ENCODE results near the gene SNCB.
"Not testable (repeated sequence)": the region's sequence is repeated elsewhere in the genome, so short reads cannot be mapped to it uniquely, and the experiment has no call there.

The SNCB gene

DNA sequence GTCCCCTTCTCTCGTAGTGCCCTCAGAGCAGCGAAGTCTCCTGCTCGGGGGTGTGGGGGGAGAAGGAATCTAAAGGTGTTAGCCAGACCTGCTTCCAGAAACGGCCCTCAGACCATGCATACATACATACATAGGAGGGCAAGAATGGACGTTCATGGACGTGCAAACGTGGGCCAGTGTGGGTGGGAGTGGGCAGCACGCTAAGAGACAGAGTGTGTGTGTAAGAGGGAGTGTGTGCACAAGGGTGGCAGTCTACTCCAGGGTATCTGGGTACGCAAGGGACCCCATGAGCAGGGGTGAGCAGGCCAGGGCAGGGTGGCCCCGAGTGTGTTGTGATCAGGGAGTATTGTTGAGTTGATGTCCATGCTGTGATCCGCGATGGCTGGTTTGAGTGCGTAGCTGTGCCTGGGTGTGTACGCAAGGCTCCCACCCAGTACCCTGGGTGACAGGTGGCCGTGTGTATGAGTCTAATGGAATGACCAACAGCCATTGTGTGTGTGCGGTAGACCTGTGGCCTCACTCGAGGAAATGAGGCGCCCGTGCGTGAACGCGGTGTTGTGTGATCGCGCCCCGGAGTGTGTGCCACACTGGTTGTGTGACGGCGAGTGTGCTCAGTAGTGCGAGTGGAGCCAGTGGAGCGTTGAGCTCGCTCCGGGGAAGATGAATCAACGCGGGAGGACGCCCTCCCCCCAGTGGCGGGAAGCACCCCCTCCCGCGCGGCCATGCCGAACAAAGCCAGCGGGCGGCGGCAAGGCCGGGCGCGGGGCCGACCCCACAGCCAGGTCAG is 21.2 kb downstream of the SNCB start:
- intact Hi-C loops (cut with DNase I) = no loop called here
- peak in 3 of 10 donors; percentile 42 to 90 (median 81) for DNase-seq

DNA sequence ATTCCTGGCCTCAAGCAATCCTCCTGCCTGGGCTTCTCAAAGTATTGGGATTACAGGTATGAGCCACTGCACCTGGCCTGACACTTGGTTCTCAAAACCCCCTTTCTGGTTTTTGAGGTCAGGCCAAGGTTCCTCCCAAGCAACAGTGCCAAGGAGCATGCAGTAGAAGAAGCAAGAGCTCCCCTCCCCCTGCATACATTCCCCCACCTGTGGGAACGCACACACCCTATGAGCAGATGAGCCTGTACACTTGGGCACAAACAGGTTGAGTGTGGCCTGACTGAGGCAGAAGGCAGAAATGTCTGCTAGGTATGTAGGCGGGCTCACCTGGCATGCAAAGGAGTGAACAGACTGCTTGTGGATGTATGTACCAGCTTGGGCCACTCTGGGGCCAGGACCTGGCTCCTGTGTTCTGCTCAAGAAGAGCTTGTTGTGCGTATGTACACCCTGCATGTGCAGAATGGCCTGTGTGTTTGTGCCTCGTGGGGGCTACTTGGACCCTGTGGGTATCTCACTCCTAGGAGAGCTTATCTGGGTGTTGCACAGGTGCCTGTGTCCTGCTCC is 22.1 kb downstream of the SNCB start:
- DNase-seq = peak in 1 of 10 donors; percentile 79
- intact Hi-C loops (cut with DNase I) = no loop called here

DNA sequence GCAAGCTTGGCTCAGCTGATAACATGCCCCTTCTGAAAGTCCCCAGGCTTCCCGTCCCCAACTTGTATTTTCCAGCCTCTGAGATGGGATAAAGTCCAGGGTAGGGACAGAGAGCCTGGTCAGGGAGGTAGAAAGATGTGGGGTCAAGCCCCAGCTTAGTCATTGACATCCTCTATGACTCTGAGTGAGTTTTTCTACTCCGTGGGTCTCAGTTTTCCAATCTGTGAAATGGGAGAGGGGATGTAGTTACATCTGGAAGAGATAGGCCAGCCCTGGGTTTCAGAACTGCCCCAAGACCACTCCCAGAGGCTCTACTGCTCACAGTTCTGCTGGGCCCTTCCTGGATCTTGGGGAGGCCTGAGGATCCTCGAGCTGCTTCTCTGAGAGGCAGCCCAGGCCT is 23.5 kb downstream of the SNCB start:
- intact Hi-C loops (cut with DNase I) = no loop called here
- DNase-seq = no peak

DNA sequence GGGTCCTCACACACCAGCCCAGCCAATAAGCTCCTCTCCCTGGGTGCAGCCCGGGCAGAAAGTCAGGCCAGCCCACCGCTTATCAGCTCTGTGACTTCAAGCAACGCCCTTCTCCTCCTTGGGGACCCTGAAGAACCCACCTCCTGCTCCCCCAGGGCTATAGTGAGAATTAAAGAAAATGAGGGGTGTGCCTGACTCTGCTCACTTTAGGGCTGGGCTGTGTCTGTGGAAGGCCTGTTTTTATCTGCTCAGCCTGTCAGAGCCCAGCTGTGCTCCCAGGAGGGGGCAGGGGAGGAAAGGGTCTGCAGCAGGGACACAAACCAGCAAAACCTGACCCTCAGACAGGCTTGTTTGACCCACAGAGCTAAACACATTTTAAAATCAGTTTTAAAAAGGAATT is 24.3 kb downstream of the SNCB start:
- no peak for DNase-seq
- intact Hi-C loops (cut with DNase I) = no loop called here

DNA sequence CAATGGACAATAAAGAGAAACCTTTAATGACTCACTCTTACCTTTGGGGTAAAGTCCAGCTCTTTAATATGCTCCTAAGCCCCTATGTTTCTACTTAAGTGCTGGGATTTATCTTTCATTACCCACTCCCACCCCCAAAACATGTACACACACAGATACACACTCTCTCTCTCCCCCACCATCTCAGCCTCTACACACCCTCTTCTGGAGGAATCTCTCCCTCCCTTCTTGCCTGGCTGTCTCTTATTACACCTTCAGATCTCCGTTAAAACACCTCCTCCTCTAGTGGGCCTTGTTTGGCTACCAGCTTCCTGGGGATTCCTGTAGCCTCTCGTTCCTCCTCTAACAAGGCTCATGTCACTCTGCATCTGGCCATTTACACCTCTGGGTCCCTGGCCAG is 27.2 kb downstream of the SNCB start:
- DNase-seq = no peak
- intact Hi-C loops (cut with DNase I) = no loop called here

DNA sequence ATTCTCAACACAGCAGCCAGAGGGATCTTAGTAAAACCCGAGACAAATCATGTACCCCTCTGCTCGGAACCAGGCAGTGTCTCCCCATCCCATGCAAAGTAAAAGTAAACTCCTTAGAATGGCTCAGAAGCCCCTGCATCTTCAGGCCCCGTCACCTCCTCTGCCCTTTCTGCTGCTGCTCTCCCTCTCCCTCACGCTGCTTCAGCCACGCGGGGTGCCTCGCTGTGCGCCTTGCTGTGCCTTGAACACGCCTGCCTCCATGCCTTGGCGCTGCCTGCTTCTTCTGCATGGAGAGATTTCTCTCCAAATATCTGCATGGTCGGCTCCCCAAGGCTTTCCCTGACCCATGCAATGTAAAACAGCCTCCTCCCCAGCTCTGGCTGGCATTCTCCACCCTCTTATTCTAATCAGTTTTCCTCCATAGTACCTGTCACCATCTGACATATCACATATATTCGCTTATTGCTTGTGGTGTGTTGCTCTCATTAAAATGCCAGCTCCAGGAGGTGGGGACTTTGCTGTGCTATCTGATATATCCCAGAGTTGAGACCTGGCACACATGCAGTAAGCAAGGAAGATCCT is 28.3 kb downstream of the SNCB start:
- DNase-seq = peak in 2 of 10 donors; percentile 59 to 86
- intact Hi-C loops (cut with DNase I) = no loop called here

DNA sequence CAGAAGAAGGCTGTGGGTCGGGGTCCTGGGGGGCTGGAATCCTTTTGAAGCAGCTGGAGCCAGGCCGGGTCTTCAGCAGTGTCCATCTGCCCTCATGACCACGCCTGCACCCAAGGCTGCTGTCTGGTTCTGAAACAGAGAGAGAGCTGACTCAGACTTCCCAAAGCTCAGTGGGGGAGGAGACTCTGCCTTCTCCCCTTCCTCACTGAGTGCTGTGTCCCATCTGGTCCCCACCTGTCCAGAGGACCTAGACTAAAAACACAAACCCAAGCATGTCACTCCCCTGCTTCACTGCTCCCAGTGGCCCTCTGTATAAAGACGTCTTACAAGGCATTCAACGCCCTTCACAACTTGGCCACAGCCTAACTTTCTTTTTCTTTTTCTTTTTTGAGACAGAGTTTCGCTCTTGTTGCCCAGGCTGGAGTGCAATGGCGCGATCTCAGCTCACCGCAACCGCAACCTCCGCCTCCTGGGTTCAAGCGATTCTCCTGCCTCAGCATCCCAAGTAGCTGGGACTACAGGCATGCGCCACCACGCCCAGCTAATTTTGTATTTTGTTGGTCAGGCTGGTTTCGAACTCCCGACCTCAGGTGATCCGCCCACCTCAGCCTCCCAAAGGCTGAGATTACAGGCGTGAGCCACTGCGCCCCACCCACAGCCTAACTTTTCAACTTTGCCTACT is 30.4 kb downstream of the SNCB start:
- intact Hi-C loops (cut with DNase I); DNase-seq: not testable (repeated sequence)

DNA sequence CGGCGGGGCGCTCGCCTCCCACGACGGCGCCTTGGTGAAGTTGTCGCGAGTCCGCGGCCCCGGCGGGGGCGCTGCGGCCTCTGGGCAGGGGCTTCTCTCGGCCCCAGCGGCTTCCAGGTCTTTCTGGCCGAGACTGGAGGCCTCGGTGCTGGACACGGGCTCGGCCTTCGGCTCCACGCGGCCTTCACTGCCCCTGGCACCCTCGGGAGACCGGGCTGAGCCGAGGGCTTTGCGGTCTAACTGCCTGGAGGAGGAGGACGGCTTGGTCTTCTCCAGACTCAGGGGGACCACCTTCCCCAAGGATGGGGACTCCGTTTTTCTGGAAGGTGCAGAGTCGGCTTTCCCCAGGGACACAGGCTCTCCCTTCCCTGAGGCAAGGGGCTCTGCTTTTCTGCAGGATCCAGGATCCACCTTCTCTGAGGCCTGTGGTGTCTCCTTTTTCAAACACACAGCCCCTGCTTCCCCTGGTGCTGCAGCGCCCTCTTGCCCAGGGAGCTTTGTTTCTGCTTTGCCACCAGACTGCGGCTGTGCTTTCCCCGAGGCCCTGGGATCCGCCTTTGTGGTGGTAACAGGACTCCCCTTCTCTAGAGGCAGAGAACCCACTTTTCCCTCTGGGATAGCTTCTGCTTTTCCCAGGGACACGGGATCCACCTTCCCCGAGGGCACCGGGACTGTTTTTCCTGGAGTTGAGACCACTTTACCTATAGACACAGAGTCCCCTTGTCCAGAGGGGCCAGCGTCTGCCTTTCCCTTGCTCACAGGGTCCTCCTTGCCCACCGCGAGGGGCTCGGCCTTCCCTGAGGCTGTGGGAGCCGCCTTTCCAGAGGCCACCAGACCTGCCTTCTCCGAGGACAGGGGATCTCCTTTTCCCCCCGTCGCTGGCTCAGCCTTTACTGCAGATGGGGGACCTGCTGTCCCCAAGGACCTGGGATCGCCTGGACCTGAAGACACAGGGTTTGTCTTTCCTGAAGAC is 32.6 kb downstream of the SNCB start:
- DNase-seq = peak in 1 of 10 donors; percentile 84

DNA sequence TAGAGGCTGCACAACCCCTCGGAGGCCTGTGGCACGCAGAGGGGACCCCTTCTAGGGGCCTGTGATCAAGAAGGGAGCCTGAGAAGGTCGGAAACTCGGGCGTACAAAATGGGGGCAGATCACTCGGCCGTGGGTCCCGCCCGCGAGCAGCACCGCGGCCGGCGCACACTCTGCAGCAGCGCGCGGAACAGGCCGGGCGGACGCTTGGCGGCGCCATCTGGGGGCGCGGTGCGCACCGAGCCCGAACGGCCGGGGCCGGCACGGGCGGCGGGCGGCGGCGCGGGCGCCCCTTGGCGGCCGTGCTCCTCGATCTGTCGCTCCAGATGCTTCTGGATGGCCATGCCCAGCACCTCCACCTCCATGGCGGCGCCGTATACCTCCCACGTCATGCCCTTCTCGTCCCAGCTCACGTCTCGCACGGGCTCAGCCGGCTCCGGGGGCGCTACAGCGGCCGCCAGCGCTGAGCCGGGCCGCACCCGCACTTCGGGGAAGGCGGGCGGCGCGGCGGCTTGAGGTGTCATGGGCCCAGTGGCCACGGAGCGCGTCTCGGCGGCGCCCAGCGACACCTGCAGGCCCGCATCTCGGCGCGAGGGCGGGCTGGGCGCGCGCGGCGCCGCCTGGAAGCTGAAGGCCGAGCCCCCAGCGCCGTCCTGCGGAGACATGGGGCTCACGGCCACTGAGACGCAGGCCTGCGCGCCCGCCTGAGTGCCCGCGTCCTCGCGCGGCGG is 33.5 kb downstream of the SNCB start:
- intact Hi-C loops (cut with DNase I) = no loop called here
- no peak for DNase-seq

More for the DNA sequence above, 32.6 kb downstream of the SNCB start:
- intact Hi-C loops (cut with DNase I) = no loop called here

DNA sequence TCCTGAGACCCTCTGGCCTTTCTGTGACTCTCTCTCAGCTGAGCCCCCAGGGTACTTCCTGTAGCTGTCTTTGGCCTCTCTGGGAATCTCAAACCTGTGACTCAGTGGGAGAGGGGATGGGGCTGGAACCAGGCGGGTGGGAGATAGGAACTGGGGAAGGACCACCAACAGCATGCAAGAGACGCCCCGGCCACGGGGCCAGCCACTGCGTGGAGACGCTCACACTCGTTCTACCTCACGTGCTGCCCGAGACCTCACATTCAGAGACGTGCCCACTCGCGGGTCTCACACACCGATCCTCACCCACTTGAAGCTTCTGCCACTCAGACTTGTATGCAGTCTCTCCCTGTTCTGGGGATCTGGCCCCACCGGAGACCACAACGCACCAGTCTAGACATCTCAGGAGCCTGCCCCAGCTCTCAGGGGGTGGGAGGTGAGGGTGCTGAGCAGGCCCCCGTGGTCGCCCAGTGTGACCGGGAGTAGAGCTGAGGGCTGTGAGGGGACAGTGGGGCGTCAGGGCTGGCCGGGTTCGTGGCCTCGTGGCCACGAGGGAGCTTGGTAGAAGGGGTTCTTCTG is 34.2 kb downstream of the SNCB start:
- intact Hi-C loops (cut with DNase I) = no loop called here
- DNase-seq = no peak

DNA sequence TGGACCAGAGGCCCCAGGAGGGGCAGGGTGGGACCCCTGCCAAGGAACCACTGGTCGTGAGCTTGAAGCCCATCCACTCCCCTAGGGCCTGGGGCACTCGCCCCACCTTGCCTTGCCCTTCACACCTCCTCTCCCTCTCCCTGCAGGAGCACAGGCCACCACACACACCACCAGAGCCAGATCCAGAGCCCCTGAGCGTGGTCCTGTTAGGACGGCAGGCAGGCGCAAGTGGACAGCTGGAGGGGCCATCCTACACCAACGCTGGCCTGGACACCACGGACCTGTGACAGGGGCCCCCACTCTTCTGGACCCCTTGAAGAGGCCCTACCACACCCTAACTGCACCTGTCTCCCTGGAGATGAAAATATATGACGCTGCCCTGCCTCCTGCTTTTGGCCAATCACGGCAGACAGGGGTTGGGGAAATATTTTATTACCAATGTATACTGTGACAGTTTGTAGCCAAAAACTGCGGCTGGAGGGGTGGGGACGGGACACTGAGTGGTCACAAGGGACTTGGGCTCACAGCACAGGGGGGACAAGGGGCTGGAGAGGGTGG is 34.9 kb downstream of the SNCB start:
- DNase-seq = peak in 1 of 10 donors; percentile 74
- intact Hi-C loops (cut with DNase I) = no loop called here

DNA sequence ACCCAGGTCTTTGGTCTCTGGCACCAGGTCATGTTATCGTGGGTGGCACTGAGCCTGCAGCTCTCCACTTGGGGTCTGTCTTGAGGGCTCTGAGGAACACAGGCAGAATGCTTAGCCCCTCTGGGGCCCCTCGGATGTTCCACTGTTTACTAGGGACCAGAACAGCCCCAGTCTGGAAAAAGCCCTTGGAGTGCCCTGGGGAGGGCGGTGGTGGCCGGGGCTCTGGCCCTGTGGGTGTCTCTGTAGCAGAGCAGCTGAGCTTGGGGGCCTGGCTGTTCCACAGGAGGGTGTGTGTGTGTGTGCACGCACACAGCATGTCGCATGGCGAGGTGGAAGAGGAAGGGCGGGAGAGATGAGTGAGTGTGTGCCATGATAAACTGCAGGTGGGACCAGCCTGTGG is 35.8 kb downstream of the SNCB start:
- DNase-seq = peak in 1 of 10 donors; percentile 73
- intact Hi-C loops (cut with DNase I) = no loop called here

DNA sequence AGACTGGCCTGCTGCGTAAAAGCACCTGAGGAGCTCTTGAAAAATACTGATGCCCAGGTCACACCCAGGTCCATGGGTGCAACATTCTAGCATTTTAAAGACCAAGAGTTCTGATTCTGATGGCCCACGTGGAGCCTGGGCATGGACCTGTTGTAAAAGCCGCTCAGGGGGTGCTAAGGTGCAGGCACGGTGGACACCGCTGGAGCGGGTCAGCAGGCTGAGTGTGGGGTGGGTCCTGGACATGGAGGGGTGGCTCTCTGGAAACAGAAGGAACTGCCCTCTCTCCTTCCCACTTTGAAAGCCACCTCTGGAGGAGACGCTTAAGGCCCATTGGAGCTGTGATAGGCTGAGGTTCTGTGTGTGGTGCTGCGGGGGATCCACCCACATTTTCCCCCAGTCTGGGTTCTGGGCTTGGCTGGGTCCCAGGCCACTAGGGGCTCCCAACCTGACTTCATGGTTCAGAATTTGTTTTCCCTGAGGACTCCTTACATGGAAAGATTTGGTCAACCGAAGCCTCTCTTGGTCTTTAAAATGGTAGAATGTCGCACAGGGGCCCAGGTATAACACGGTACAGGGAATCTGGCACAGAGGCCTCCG is 37.0 kb downstream of the SNCB start:
- intact Hi-C loops (cut with DNase I) = no loop called here
- peak in 1 of 10 donors; percentile 52 for DNase-seq

DNA sequence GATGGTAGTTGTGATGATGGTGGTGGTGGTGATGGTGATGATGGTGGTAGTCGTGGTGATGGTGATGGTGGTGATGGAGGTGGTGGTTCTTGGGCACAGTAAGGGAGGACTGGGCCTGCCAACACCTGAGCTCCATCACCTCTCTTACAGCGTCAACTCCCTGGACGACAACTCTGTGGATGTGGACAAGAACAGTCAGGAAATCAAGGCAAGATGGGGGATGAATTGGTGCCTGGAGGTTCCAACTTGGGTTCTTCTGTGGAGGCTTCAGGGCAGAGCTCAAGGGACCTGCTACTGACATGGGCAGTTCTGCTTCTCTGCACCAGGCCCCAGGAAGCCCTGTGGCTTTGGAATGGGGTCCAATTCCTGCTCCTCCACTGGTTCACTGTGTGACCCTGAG is 37.8 kb downstream of the SNCB start:
- intact Hi-C loops (cut with DNase I) = no loop called here
- peak in 1 of 10 donors; percentile 12 for DNase-seq

DNA sequence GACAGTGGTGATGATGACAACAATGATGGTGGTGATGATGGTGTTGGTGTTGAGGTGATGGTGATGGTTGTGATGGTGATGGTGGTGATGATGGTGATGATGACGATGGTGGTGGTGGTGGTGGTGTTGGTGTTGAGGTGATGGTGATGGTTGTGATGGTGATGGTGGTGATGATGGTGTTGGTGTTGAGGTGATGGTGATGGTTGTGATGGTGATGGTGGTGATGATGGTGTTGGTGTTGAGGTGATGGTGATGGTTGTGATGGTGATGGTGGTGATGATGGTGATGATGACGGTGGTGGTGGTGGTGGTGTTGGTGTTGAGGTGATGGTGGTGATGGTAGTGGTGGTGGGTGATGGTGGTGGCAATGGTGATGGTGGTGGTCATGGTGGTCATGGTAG is 38.7 kb downstream of the SNCB start:
- DNase-seq = peak in 1 of 10 donors; percentile 44
- intact Hi-C loops (cut with DNase I) = not testable (repeated sequence)

DNA sequence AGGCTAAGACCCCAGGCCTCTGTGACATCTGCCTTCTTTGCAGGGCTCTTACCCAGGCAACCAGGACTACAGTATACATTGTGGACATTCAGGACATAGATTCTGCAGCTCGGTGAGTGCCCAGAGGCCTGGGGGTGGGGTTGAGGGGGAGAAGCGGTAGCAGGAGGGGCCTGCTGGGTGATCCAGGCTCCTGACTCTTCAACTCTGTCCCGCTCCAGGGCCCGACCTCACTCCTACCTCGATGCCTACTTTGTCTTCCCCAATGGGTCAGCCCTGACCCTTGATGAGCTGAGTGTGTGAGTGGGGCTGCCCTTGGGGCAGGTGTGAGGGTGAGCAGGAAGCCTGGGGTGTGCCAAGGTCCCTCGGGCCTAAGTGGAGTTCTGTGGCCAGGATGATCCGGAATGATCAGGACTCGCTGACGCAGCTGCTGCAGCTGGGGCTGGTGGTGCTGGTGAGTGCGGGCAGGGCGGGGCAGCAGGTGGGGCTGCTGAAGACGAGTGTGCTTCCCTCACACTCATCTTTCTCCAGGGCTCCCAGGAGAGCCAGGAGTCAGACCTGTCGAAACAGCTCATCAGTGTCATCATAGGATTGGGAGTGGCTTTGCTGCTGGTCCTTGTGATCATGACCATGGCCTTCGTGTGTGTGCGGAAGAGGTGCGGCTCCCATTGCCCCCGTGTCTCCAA is 40.2 kb downstream of the SNCB start:
- intact Hi-C loops (cut with DNase I) = no loop called here
- DNase-seq = peak in 1 of 10 donors; percentile 59

DNA sequence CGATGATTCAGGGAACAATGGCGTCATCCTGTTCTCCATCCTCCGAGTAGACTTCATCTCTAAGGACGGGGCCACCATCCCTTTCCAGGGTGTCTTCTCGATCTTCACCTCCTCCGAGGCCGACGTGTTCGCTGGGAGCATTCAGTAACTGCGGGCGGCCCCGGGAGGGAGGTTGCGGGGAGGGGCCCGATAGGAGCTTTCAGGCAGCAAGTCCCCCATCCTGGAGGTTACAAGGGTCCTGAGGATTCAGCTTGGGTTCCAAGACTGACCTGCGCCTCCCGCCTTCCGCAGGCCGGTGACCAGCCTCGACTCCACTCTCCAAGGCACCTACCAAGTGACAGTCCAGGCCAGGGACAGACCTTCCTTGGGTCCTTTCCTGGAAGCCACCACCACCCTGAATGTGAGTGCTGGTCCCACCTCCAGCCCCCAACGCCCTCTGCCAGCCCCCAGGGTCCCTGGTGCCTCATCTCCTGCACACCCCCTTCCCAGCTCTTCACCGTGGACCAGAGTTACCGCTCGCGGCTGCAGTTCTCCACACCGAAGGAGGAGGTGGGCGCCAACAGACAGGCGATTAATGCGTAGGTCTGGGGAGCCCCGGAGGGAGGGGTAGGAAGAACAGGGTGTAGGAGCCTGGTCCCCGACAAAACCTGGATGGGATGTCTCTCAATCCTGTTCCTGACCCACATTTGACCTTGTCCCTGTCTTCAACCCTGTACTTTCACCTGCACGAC is 41.1 kb downstream of the SNCB start:
- peak in 1 of 10 donors; percentile 70 for DNase-seq

More for the DNA sequence above, 41.1 kb downstream of the SNCB start:
- intact Hi-C loops (cut with DNase I) = no loop called here
